ENCODE results near the gene BOC. TPM values are rescaled to one million over a fixed set of nuclear protein-coding genes. Genes with fewer than 3 reads are reported as not detected.

The BOC gene
- total and polyA plus RNA-seq, 2 experiments from 2014 or later = 17.9 to 28.2 TPM

DNA sequence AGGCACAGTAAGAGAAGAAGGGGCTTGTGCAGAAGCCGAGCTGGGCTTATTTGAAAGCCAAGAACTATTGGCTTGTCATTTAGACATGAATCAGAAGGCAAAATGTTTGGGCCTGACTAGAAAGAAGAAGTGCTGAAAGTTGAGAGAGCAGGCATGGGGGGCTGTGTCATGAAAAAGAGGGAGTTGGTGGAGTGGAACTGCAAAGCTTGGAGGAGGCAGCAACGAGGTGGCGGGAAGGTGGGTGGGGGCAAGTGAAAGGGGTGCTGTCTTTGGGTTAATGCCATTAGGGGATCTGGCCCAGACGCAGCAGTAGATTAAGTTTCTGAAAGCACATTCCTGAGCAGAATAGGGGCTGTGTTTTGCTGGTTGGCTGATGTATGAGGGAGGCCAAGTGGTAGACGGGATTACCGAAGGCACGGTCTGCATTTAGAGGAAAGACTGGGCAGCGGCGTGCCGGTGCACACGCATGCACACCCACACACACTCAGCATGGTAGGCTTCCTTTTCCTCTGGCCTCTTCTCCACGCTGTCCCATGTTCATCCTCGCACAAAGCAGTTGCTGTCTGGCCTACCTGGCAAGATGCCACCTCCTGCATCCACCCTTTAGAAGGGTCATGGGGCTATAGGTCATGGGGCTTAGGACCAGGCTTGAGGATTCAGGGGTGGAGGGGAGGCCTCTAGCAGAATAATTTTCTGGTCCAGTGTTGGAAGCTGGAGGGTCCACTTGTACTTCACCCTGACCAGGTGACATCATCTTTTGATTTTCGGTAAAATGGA is 43.0 kb downstream of the BOC start:
- TF ChIP-seq, protein P1, sequence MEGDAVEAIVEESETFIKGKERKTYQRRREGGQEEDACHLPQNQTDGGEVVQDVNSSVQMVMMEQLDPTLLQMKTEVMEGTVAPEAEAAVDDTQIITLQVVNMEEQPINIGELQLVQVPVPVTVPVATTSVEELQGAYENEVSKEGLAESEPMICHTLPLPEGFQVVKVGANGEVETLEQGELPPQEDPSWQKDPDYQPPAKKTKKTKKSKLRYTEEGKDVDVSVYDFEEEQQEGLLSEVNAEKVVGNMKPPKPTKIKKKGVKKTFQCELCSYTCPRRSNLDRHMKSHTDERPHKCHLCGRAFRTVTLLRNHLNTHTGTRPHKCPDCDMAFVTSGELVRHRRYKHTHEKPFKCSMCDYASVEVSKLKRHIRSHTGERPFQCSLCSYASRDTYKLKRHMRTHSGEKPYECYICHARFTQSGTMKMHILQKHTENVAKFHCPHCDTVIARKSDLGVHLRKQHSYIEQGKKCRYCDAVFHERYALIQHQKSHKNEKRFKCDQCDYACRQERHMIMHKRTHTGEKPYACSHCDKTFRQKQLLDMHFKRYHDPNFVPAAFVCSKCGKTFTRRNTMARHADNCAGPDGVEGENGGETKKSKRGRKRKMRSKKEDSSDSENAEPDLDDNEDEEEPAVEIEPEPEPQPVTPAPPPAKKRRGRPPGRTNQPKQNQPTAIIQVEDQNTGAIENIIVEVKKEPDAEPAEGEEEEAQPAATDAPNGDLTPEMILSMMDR (IDR thresholded peaks at IDR 0.05; ENCODE audit: poor library complexity) = no peak
- TF ChIP-seq EZH2phosphoT487 (IDR thresholded peaks at IDR 0.05; ENCODE audit: low read depth, severe bottlenecking, unreplicated experiment) = no peak
- no peak for TF ChIP-seq EZH2 (IDR thresholded peaks at IDR 0.05; ENCODE audit: borderline replicate concordance)
- Histone ChIP-seq H4K20me1 (ENCODE audit: insufficient read depth, poor library complexity, severe bottlenecking) (no peaks in the 10 kb centered on the region), H3K27ac (peak overlapping the region; percentile 53), H3K36me3 (replicated peaks; ENCODE audit: insufficient read depth, low read depth) (no peaks in the 10 kb centered on the region), H3K4me2 (no peak overlapping the region), H2AFZ (no peak overlapping the region), H3K4me3 (no peak overlapping the region), H3K27me3 (no peaks in the 10 kb centered on the region), H3K79me2 (no peaks in the 10 kb centered on the region), H3K9me3 (ENCODE audit: low read depth) (no peaks in the 10 kb centered on the region), H3K4me1 (ENCODE audit: insufficient read depth) (no peaks in the 10 kb centered on the region), H3K9me2 (replicated peaks; ENCODE audit: insufficient read depth) (no peaks in the 10 kb centered on the region)
- no peak for DNase-seq (ENCODE audit: low spot score)
- 64% methylated on average over 14 of the region's 14 CpGs for WGBS (ENCODE audit: low lambda C conversion rate, missing lambda C conversion rate)

DNA sequence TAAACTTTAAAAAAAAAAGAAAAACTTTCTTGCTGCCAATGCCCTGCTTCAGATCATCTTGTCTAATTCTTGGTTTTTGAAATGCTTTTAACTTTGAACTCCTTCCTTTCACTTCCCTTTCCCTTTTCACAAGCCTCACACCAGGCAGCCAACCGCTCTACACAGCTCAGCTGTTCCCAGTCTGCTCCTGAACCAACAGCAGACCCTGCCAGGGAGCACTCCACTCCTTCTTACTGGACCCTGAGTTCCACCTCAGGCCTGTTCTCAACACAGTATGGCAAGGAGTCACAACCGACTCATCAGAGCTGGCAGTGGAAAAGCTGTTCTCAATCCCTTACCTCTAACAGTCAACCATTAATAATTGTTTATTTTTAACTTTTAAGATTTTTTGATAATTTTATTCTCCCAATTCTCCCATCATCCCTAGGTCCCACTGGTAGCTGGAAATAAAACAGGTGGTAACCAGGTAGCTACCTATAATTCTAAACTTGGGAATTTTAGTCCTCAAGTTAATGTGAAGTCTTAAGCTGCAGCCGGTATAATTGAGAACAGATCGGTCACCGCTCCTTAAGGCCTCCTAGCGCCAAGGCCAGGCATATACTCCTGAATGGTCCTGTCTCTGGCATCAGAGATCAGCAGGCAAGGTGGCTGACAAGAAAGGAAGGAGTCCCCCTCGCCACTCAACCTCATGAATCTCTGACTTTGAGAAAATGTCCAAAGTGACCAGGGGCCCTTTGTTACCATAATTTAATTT is 43.9 kb downstream of the BOC start:
- H3K4me1 ChIP-seq (ENCODE audit: insufficient read depth) = no peaks in the 10 kb centered on the region
- TF ChIP-seq EZH2phosphoT487 (IDR thresholded peaks at IDR 0.05; ENCODE audit: low read depth, severe bottlenecking, unreplicated experiment) (no peak), EZH2 (IDR thresholded peaks at IDR 0.05; ENCODE audit: borderline replicate concordance) (no peak)
- TF ChIP-seq, protein P1 (IDR thresholded peaks at IDR 0.05; ENCODE audit: poor library complexity) = peak; percentile 5
- H3K27me3 ChIP-seq = no peaks in the 10 kb centered on the region
- H3K27ac ChIP-seq = peak overlapping the region; percentile 53
- no peaks in the 10 kb centered on the region for H3K9me3 ChIP-seq (ENCODE audit: low read depth)
- H3K4me2 ChIP-seq = no peak overlapping the region
- no peaks in the 10 kb centered on the region for H3K79me2 ChIP-seq
- 81% methylated on average over 7 of the region's 7 CpGs for WGBS (ENCODE audit: low lambda C conversion rate, missing lambda C conversion rate)
- no peaks in the 10 kb centered on the region for H4K20me1 ChIP-seq (ENCODE audit: insufficient read depth, poor library complexity, severe bottlenecking)
- no peaks in the 10 kb centered on the region for H3K36me3 ChIP-seq (replicated peaks; ENCODE audit: insufficient read depth, low read depth)
- H3K9me2 ChIP-seq (replicated peaks; ENCODE audit: insufficient read depth) = no peaks in the 10 kb centered on the region
- DNase-seq (ENCODE audit: low spot score) = no peak
- no peak overlapping the region for H2AFZ ChIP-seq
- H3K4me3 ChIP-seq = no peak overlapping the region

DNA sequence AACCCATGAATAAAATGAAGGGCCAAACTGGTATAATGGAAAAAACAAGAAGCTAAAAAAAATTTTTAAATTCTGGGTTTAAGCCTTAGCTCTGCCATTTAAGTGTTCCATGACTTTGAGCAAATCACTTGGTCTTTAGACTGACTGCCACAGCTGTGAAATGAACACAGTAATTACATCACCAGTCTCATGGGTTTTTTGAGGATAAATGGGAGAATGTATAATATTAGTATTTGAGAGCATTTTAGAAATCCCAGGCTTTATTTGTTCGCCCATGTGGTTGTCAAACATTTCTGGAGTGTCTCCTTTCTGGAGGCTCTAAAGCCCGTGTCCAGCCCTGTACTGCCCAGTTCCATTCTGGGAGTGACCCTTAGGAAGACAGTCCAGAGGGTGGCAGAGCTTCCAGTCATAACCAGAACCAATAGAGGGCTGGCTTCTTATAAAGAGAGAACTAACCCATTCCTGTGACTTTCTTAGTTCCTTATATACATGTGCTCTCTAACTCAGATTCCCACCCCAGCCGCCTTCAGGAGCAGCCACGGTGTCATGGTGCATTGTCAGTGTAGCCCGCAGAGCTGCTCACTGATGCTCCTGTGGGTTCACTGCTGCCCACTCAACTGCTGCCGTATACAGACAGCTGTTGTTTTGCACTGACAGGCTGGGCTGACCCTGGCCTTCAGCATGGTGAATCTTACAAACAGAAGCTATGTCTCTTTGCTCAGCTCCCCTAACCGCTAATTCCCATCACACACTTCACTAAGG is 44.7 kb downstream of the BOC start:
- Histone ChIP-seq H3K9me2 (replicated peaks; ENCODE audit: insufficient read depth) (no peaks in the 10 kb centered on the region), H3K9me3 (ENCODE audit: low read depth) (no peaks in the 10 kb centered on the region), H3K4me3 (no peak overlapping the region), H3K27me3 (no peaks in the 10 kb centered on the region), H3K79me2 (no peaks in the 10 kb centered on the region), H2AFZ (no peak overlapping the region), H3K4me2 (no peak overlapping the region), H3K4me1 (ENCODE audit: insufficient read depth) (no peaks in the 10 kb centered on the region), H3K27ac (no peak overlapping the region), H4K20me1 (ENCODE audit: insufficient read depth, poor library complexity, severe bottlenecking) (no peaks in the 10 kb centered on the region), H3K36me3 (replicated peaks; ENCODE audit: insufficient read depth, low read depth) (no peaks in the 10 kb centered on the region)
- WGBS (ENCODE audit: low lambda C conversion rate, missing lambda C conversion rate) = 95% methylated on average over 7 of the region's 7 CpGs
- TF ChIP-seq, protein P1 (IDR thresholded peaks at IDR 0.05; ENCODE audit: poor library complexity) = no peak
- no peak for TF ChIP-seq EZH2 (IDR thresholded peaks at IDR 0.05; ENCODE audit: borderline replicate concordance)
- no peak for TF ChIP-seq EZH2phosphoT487 (IDR thresholded peaks at IDR 0.05; ENCODE audit: low read depth, severe bottlenecking, unreplicated experiment)
- no peak for DNase-seq (ENCODE audit: low spot score)
